8988T (cell line): ENCODE data around the gene RPS4Y1.

ENCODE experiments used
- DNase-seq: peaks from one replicate; pipeline ENCODE4 v3.0.0; 2011

RPS4Y1 gene

GRCh38 chrY:2885880-2886279 lies 44.5 kb downstream of the RPS4Y1 start:
- no peak for DNase-seq

DNA sequence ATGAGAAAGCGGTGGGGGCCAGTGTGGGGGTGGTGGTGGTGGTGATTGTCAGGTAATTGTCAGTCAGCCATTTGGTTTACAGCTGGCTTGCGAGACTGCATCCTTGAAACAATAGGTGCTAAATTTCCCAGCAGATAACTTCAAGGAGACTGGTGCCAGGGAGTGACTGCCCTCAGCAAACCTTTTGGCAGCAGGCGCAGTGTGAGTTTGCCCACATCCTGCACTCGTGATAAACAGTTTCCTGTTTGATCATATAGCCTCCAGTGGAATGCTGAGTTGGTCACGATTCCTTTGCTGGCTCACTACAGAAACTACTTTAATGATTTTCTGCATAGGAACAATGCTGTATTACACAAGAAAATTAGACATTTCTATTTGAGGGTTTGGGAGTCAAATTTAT lies 46.0 kb downstream of the RPS4Y1 start:
- DNase-seq, result no peak

- DNase-seq, result no peak
Measured at GRCh38 chrY:2887955-2888354, 46.6 kb downstream of the RPS4Y1 start.

- DNase-seq, result no peak
Measured at GRCh38 chrY:2893471-2893870, 52.1 kb downstream of the RPS4Y1 start.

DNA sequence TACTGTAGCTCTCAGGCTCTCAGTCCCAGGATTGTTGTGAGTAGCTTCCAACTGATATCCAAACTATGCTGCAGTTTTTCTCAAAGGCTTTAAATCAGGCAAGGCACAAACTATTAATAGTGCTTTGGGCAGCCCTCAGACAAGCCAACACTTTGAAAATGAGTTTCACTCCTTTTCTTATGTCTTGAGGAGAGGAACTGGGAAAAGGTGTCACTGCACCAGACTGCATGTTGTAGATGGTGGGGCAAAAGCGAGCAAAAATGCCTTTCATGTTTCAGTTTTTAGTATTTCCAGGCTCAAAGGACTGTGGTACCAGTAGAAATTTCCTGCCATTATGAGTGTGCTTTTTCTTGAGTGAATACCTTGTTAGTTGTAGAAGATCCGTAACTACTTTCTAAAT lies 54.6 kb downstream of the RPS4Y1 start:
- DNase-seq, result no peak

DNA sequence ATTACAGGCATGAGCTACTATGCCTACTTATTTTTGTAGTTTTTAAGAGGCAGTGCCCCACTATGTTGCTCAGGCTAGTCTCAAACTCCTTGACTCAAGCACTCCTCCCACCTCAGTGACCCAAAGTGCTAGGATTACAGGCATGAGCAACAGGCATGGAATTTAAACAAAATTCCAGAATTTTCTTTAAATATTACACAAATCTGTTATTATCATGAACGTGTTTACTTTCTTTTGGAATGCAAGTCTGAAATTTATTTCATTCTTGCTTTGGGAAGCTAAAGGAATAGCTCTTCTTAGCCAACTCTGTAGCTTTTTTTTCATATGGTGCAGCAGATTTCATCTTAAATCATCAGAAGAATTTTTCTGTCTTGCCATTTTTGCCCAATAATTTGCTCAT lies 66.0 kb downstream of the RPS4Y1 start:
- DNase-seq, result no peak

GRCh38 chrY:2913066-2913815 lies 71.8 kb downstream of the RPS4Y1 start:
- no peak for DNase-seq
